ENCODE data around the gene GRHPR. TPM values are rescaled to one million over a fixed set of nuclear protein-coding genes. Genes with fewer than 3 reads are reported as not detected.
A peak's percentile ranks its signal among the peaks of the same experiment; 100 is the strongest.

Gene GRHPR
- total RNA-seq, 2 donors from 2014 or later = 105 to 128 TPM

GRCh38 chr9:37438359-37438758 lies 15.9 kb downstream of the GRHPR start:
- H3K4me3 Mint-ChIP-seq = no peak overlapping the region
- H3K36me3 Mint-ChIP-seq (ENCODE audit: low read depth) = peaks cover 75% of the 10 kb centered on the region
- Histone ChIP-seq H3K4me3 (ENCODE audit: low read length) (no peak overlapping the region), H3K9me3 (ENCODE audit: control insufficient read depth, low read length) (no peaks in the 10 kb centered on the region), H3K27me3 (ENCODE audit: control insufficient read depth, insufficient read depth, low read length, poor library complexity, severe bottlenecking) (no peaks in the 10 kb centered on the region), H3K4me1 (ENCODE audit: control insufficient read depth, insufficient read depth, low read length) (no peaks in the 10 kb centered on the region), H3K9ac (ENCODE audit: extremely low read depth, low read length, poor library complexity, severe bottlenecking) (no peak overlapping the region), H3K27ac (ENCODE audit: low read depth, low read length) (no peak overlapping the region), H3K36me3 (ENCODE audit: control insufficient read depth, insufficient read depth, low read length) (peaks cover 91% of the 10 kb centered on the region)
- DNase-seq = no peak
- WGBS, 2 experiments (ENCODE audit: insufficient coverage in 1 of 2, insufficient read length in 1 of 2) = 95 to 100% methylated on average over 2 to 3 of the region's 3 CpGs
- TF ChIP-seq, protein P1, sequence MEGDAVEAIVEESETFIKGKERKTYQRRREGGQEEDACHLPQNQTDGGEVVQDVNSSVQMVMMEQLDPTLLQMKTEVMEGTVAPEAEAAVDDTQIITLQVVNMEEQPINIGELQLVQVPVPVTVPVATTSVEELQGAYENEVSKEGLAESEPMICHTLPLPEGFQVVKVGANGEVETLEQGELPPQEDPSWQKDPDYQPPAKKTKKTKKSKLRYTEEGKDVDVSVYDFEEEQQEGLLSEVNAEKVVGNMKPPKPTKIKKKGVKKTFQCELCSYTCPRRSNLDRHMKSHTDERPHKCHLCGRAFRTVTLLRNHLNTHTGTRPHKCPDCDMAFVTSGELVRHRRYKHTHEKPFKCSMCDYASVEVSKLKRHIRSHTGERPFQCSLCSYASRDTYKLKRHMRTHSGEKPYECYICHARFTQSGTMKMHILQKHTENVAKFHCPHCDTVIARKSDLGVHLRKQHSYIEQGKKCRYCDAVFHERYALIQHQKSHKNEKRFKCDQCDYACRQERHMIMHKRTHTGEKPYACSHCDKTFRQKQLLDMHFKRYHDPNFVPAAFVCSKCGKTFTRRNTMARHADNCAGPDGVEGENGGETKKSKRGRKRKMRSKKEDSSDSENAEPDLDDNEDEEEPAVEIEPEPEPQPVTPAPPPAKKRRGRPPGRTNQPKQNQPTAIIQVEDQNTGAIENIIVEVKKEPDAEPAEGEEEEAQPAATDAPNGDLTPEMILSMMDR (conservative IDR thresholded peaks at IDR 0.05) = no peak
- H3K27ac Mint-ChIP-seq = no peak overlapping the region
- no peaks in the 10 kb centered on the region for H3K27me3 Mint-ChIP-seq (ENCODE audit: insufficient read depth)
- peaks cover 7% of the 10 kb centered on the region for H3K4me1 Mint-ChIP-seq
- no peaks in the 10 kb centered on the region for H3K9me3 Mint-ChIP-seq

- no peaks in the 10 kb centered on the region for H3K9me3 ChIP-seq (ENCODE audit: control insufficient read depth, low read length)
- TF ChIP-seq, protein P1 (conservative IDR thresholded peaks at IDR 0.05) = no peak
- no peak for DNase-seq
- peaks cover 9% of the 10 kb centered on the region for H3K4me1 Mint-ChIP-seq
- no peak overlapping the region for H3K27ac ChIP-seq (ENCODE audit: low read depth, low read length)
- H3K36me3 ChIP-seq (ENCODE audit: control insufficient read depth, insufficient read depth, low read length) = peaks cover 68% of the 10 kb centered on the region
- no peaks in the 10 kb centered on the region for H3K27me3 Mint-ChIP-seq (ENCODE audit: insufficient read depth)
- no peak overlapping the region for H3K9ac ChIP-seq (ENCODE audit: extremely low read depth, low read length, poor library complexity, severe bottlenecking)
- 96 to 97% methylated on average over 20 to 21 of the region's 21 CpGs for WGBS, 2 experiments (ENCODE audit: insufficient coverage in 1 of 2, insufficient read length in 1 of 2)
- peaks cover 64% of the 10 kb centered on the region for H3K36me3 Mint-ChIP-seq (ENCODE audit: low read depth)
- no peak overlapping the region for H3K4me3 Mint-ChIP-seq
- H3K4me3 ChIP-seq (ENCODE audit: low read length) = no peak overlapping the region
- H3K9me3 Mint-ChIP-seq = no peaks in the 10 kb centered on the region
- H3K4me1 ChIP-seq (ENCODE audit: control insufficient read depth, insufficient read depth, low read length) = peaks cover 2% of the 10 kb centered on the region
- H3K27ac Mint-ChIP-seq = peak overlapping the region; percentile 48
- H3K27me3 ChIP-seq (ENCODE audit: control insufficient read depth, insufficient read depth, low read length, poor library complexity, severe bottlenecking) = no peaks in the 10 kb centered on the region
These were observed 19.4 kb downstream of the GRHPR start for GRCh38 chr9:37441776-37442370.

DNA sequence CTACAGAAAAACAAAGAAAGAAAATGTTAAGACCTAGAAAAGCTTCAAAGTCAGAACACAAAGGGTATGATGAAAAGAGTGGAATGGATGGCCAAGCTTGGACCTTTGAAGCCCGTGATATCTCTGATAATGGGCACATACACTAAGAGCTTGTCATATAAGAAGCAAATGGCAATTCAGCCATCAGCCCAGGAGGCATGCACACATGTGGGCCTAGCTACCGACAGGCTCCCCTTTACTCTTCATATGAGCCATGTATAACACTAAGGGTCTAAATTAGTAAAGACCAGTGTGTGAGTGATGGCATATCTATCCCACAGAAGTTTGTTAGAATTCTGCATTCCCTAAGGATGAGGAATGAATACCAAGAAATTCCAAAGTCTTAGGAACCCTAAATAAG lies 20.1 kb downstream of the GRHPR start:
- H3K9ac ChIP-seq (ENCODE audit: extremely low read depth, low read length, poor library complexity, severe bottlenecking) = no peak overlapping the region
- H3K4me1 ChIP-seq (ENCODE audit: control insufficient read depth, insufficient read depth, low read length) = peaks cover 2% of the 10 kb centered on the region
- H3K27me3 ChIP-seq (ENCODE audit: control insufficient read depth, insufficient read depth, low read length, poor library complexity, severe bottlenecking) = no peaks in the 10 kb centered on the region
- no peak for DNase-seq
- TF ChIP-seq, protein P1 (conservative IDR thresholded peaks at IDR 0.05) = no peak
- WGBS, 2 experiments (ENCODE audit: insufficient coverage in 1 of 2, insufficient read length in 1 of 2) = 80 to 95% methylated on average over 1 to 2 of the region's 2 CpGs
- no peaks in the 10 kb centered on the region for H3K9me3 ChIP-seq (ENCODE audit: control insufficient read depth, low read length)
- H3K36me3 Mint-ChIP-seq (ENCODE audit: low read depth) = peaks cover 58% of the 10 kb centered on the region
- peaks cover 62% of the 10 kb centered on the region for H3K36me3 ChIP-seq (ENCODE audit: control insufficient read depth, insufficient read depth, low read length)
- H3K4me1 Mint-ChIP-seq = peaks cover 15% of the 10 kb centered on the region
- H3K27me3 Mint-ChIP-seq (ENCODE audit: insufficient read depth) = no peaks in the 10 kb centered on the region
- peak overlapping the region; percentile 48 for H3K27ac Mint-ChIP-seq
- H3K4me3 ChIP-seq (ENCODE audit: low read length) = no peak overlapping the region
- H3K9me3 Mint-ChIP-seq = no peaks in the 10 kb centered on the region
- H3K27ac ChIP-seq (ENCODE audit: low read depth, low read length) = peak overlapping the region; percentile 24
- no peak overlapping the region for H3K4me3 Mint-ChIP-seq
